Stimulated activated CD4-positive, alpha-beta T cell treated with anti-CD3 and anti-CD28 coated beads, Interleukin-2, amount 100 ng/mL, for 24 hours (primary cell): ENCODE results near the gene SDK1.

Source experiments
- DNase-seq, 2 donors: peaks; one replicate each; pipeline ENCODE4 v3.0.0-alpha.2; 2020

SDK1 gene

GRCh38 chr7:4150731-4151130, 849.7 kb downstream of the SDK1 start:
- no peak for DNase-seq

GRCh38 chr7:4151524-4151923, 850.5 kb downstream of the SDK1 start:
- no peak for DNase-seq

- no peak for DNase-seq
Observed at GRCh38 chr7:4151926-4152549, 851.0 kb downstream of the SDK1 start.

GRCh38 chr7:4154882-4155535, 854.0 kb downstream of the SDK1 start:
- DNase-seq: no peak

- no peak for DNase-seq
Observed at GRCh38 chr7:4156190-4156589, 855.1 kb downstream of the SDK1 start.

- no peak for DNase-seq
Observed at GRCh38 chr7:4157651-4158050, 856.6 kb downstream of the SDK1 start.

- DNase-seq: no peak
Observed at GRCh38 chr7:4158441-4159153, 857.5 kb downstream of the SDK1 start.

- DNase-seq: no peak
Observed at GRCh38 chr7:4159154-4159501, 858.1 kb downstream of the SDK1 start.

- no peak for DNase-seq
Observed at GRCh38 chr7:4159761-4160554, 858.9 kb downstream of the SDK1 start.

GRCh38 chr7:4162884-4163564, 862.0 kb downstream of the SDK1 start:
- no peak for DNase-seq

GRCh38 chr7:4163565-4164203, 862.6 kb downstream of the SDK1 start:
- no peak for DNase-seq

GRCh38 chr7:4164556-4164955, 863.5 kb downstream of the SDK1 start:
- no peak for DNase-seq

- no peak for DNase-seq
Observed at GRCh38 chr7:4166340-4166739, 865.3 kb downstream of the SDK1 start.

GRCh38 chr7:4166807-4167206, 865.8 kb downstream of the SDK1 start:
- no peak for DNase-seq

- DNase-seq: no peak
Observed at GRCh38 chr7:4167385-4167910, 866.4 kb downstream of the SDK1 start.

- DNase-seq: no peak
Observed at GRCh38 chr7:4168041-4168440, 867.0 kb downstream of the SDK1 start.

GRCh38 chr7:4168541-4168940, 867.5 kb downstream of the SDK1 start:
- no peak for DNase-seq

- DNase-seq: no peak
Observed at GRCh38 chr7:4169455-4169854, 868.4 kb downstream of the SDK1 start.

- DNase-seq: no peak
Observed at GRCh38 chr7:4170997-4171786, 870.1 kb downstream of the SDK1 start.

- no peak for DNase-seq
Observed at GRCh38 chr7:4172883-4173282, 871.8 kb downstream of the SDK1 start.

- DNase-seq: no peak
Observed at GRCh38 chr7:4173615-4174014, 872.6 kb downstream of the SDK1 start.
